ENCODE data around the gene STX11.
"Not testable (repeated sequence)": the region's sequence is repeated elsewhere in the genome, so short reads cannot be mapped to it uniquely, and the experiment has no call there.

Gene STX11

GRCh38 chr6:144174006-144174405, 23.7 kb downstream of the STX11 start:
- DNase-seq: no peak

DNA sequence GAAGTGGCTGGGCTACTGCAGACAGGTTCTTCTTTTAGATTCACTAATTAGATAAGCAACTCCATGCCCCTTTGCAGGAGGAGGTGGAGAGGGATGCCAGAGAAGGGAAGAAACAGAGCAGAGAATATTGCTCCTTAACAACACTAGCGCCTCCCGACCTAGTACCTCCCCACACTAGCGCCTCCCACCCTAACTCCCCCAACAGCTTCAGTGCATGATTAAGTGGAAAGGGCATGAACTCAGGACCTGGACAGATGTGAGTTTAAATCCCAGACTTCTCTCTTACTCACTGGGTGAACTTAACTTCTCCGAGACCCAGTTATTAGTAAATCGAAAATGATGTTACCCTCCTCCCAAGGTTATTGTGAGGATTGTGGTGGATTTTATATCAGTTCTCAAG, 25.7 kb downstream of the STX11 start:
- DNase-seq: no peak

GRCh38 chr6:144177726-144178125, 27.4 kb downstream of the STX11 start:
- no peak for DNase-seq

GRCh38 chr6:144178323-144178722, 28.0 kb downstream of the STX11 start:
- DNase-seq: no peak

GRCh38 chr6:144179237-144179636, 28.9 kb downstream of the STX11 start:
- no peak for DNase-seq

DNA sequence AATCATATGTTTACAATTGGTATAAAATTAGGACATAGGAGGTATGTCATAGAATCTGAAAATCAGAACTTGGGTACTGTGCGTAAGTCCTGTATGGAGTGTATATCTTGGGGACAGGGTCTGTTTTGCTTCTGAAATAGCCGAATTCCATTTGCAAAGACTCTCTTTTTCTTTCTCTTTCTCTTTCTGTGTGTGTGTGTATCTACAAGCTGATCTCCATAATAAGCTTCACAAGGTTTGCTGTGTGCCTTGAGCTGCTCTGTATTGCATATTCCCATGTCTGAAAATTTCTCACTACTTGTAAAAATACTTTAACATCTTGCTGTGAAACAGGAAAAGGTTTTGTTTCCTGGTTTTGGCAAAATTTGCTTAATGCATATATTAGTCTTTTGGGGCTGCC, 29.5 kb downstream of the STX11 start:
- DNase-seq: no peak

DNA sequence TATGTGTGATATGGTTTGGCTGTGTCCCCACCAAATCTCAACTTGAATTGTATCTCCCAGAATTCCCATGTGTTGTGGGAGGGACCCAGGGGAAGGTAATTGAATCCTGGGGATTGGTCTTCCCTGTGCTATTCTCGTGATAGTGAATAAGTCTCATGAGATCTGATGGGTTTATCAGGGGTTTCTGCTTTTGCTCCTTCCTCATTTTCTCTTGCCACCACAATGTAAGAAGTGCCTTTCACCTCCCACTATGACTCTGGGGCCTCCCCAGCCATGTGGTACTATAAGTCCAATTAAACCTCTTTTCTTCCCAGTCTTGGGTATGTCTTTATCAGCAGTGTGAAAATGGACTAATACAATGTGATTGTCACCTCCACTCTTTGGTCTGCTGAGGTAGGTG, 30.0 kb downstream of the STX11 start:
- DNase-seq: not testable (repeated sequence)

GRCh38 chr6:144181639-144182038, 31.3 kb downstream of the STX11 start:
- DNase-seq: no peak

- DNase-seq: not testable (repeated sequence)
Measured at GRCh38 chr6:144184186-144184585, 33.9 kb downstream of the STX11 start.

DNA sequence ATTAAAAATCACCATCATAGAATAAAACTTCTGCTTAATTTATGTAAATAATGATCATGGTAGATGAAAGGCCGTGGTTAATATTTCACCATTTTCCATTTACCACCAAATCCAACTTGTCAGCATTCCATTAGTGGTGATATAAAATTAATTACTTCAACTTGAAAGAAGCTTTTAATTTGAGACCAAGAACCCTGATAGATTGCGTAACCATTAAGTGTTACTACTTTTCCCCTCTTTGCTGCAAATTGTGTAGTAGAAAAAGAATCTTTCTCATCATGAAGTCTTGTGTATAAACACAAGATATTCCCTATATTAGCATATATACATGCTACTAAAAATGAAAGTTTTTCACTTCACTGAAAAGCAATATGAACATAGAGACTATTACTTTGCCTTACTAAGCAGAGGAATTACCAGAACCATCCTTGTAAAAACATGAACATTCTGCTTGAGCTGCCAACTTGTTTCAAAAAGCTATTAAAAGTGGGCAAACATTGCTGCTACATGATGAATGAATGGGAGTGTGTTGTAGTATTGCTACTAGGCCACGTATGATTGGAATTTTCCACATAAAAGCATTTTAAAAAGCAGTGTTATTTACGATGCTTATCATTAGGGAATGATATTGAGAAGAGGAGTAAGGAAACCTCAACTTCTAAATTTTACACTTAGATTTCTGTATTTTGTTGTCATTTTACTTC, 35.0 kb downstream of the STX11 start:
- DNase-seq: no peak

DNA sequence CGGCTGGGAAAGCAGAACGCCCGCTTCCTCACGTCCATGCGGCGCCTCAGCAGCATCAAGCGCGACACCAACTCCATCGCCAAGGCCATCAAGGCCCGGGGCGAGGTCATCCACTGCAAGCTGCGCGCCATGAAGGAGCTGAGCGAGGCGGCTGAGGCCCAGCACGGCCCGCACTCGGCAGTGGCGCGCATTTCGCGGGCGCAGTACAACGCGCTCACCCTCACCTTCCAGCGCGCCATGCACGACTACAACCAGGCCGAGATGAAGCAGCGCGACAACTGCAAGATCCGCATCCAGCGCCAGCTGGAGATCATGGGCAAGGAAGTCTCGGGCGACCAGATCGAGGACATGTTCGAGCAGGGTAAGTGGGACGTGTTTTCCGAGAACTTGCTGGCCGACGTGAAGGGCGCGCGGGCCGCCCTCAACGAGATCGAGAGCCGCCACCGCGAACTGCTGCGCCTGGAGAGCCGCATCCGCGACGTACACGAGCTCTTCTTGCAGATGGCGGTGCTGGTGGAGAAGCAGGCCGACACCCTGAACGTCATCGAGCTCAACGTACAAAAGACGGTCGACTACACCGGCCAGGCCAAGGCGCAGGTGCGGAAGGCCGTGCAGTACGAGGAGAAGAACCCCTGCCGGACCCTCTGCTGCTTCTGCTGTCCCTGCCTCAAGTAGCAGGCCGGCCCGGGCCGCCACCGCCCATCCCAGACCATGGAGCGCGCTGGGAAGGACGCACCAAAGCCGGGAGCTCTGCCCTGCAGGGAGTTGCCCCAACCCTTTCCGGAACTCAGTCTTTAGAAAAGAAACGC, 36.7 kb downstream of the STX11 start:
- no peak for DNase-seq

DNA sequence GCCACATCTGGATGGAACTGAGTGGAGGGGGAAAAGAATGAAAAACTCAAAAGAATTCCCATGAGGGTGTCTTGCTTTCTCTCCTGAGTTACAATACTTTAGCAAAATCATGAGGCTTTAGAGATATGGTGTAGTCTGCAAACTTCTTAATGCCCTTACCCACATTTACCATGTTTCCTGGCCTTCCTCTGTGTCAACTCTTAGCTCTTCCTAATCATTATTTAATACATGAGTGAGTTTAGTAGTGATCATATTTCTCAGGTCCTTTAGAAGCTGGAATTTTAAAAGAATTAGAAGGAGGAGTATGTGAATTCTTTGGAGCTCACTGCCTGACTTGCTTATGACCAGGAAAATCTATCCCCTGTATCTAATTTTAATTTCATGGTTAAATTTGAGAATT, 39.0 kb downstream of the STX11 start:
- DNase-seq: no peak

DNA sequence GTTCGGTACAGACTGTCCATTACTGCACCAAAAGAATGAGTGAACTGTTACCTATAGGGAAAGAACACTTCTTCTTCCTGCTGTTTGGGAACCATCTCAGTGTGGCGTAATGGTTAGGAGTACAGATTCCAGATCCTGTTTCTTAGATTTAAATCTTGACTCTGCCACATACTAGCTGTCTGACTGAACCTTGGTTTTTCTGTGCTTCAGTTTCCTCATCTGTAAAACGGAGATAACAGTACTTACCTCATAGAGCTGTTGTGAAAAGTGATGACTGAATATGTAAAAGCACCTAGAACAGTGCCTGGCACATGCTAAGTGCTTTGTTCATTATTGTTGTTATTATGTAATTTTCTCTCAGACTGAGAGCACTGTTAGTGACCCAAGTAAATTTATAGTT, 39.8 kb downstream of the STX11 start:
- DNase-seq: no peak

DNA sequence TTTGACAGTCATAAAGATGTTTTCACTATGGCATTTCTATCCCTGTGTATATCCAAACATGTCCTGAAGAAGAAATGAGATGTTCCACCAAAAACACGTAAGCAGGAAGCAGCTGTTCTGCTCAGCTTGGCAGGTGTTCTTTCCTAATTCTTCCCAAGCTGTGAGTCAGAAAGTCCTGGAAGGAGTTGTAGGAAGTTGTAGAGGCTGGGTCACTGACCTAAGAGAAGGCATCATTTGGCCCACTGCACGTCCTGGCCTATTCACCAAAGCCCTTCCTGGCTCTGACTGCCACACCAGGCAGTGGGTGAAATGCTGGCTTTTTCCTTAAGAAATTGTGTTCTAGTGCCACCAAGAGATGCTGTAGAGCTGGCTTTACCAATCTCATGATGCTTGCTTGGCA, 40.3 kb downstream of the STX11 start:
- DNase-seq: no peak

GRCh38 chr6:144193181-144193580, 42.9 kb downstream of the STX11 start:
- no peak for DNase-seq

DNA sequence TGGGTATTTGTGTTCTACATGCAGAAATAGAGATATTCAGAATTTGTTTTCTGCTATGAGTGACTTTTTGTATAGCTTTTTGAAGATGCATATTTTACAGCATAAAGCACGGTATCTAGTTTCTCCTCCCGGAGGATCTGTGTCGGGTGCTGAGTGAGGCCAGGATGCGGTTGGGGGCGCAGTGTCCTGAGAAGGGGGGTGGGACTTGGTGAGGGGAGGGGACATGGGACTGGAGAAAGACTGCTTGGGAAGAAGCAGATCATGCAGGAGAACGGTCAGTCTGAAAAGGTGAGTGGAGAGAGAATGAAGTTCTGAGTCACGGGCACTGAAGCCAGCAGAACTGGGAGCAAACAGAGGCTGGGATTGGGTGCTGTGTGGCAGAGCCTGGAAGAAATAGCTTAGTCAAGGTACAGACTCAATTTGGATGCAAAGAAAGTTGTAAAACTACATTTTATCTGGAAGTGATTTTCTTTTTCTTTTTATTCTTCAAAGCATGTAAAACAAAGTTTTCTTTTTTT, 44.0 kb downstream of the STX11 start:
- DNase-seq: no peak

GRCh38 chr6:144195671-144196270, 45.5 kb downstream of the STX11 start:
- no peak for DNase-seq

GRCh38 chr6:144197919-144198318, 47.6 kb downstream of the STX11 start:
- no peak for DNase-seq

DNA sequence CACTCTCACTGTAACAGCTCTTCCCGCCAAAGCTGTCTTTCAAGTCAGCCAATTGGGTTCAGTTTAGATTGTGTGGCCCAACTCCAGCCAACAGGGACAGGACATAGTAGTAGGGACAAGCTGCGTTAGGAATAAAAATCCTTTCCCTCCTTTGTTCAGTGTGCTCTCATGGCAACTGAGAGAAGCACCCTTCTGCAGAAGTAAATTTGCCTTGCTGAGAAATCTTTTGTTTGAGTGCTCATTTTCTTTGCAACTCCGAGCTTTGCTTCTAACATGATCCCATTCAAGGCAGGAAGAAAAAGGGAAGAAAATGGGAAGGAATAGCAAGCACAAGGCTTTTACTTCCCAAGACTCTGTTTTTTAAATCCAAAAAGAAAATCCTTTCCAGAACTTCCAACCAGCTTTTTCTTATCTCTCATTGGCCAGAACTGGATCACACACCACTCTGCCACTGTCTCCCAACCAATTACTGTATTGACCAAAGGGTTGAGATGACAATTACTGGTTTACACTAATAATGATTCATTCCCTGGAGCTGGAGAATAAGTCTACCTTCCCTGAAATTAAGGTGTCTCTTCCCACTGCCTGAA, 52.7 kb downstream of the STX11 start:
- no peak for DNase-seq

GRCh38 chr6:144211160-144211559, 60.8 kb downstream of the STX11 start:
- DNase-seq: no peak

DNA sequence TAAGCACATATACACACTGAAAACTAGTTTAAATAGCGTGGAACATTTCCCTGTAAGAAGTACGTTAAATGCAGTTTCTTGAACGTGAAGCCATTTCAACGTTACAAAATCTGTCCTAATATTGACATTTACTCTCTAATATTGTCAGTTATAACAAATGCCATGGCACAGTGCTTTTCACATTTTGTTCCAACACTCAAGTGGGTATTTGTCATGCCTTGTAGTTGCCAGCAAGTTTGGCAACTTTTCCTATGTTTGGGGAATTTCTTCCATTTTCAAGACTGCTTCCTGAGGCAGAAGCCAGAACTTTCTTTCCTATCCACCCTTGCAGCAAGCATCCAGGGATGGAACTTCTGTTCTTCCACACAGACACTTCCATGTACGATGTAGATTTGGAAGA, 63.0 kb downstream of the STX11 start:
- no peak for DNase-seq

DNA sequence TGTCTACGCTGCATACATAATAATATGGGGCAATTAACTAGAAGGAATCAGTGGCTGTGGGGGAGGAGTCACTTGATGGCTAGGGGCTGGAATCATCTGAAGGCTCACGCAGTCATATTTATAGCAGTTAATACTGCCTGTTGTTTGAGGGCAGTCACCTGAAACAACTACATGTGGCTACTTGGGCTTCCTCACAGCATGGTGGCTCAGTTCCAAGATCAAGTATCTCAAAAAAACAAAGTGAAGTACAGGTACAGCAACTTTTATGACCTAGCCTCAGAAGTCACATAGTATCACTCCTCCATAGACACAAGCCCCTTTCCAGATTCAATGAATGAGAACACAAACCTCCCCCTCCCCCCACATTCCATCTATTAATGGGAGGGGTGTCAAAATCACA, 63.7 kb downstream of the STX11 start:
- DNase-seq: no peak
